SK-N-SH treated with all-trans-retinoic acid at 6 μM for 48 hours (cell line): ENCODE measurements around the gene SREBF2.

Source experiments
- ATAC-seq: fragments of 200-7000 bp; cut with Tn5 transposase; 3 replicates; pipeline ENCODE4 v1.9.1; 2020; ENCODE audit warnings: mild to moderate bottlenecking, moderate library complexity
- GLIS3 ChIP-seq: fragments of 250-450 bp; sonication (Bioruptor Pico); IDR thresholded peaks from 2 replicates; pipeline ENCODE4 v1.5.0; 2020; ENCODE audit warnings: mild to moderate bottlenecking, moderate library complexity
- RARB ChIP-seq: fragments of 250-450 bp; sonication (Bioruptor Pico); IDR thresholded peaks from 2 replicates; pipeline ENCODE4 v1.8.0; 2021; ENCODE audit warnings: mild to moderate bottlenecking, moderate library complexity
- TOX ChIP-seq: fragments of 250-450 bp; sonication (Bioruptor Pico); IDR thresholded peaks from 2 replicates; pipeline ENCODE4 v1.8.0; 2021; ENCODE audit warnings: mild to moderate bottlenecking, moderate library complexity, borderline replicate concordance
- ZFP3 ChIP-seq: fragments of 250-450 bp; sonication (Bioruptor Pico); IDR thresholded peaks from 2 replicates; pipeline ENCODE4 v1.5.0; 2020; ENCODE audit warnings: mild to moderate bottlenecking, moderate library complexity
- ZFP30 ChIP-seq: fragments of 450-650 bp; formaldehyde crosslinking; IDR thresholded peaks from 2 replicates; pipeline ENCODE4 v1.5.0; 2022; ENCODE audit warnings: mild to moderate bottlenecking, moderate library complexity
- ZNF8 ChIP-seq: fragments of 450-650 bp; formaldehyde crosslinking; IDR thresholded peaks from 2 replicates; pipeline ENCODE4 v1.5.0; 2020; ENCODE audit warnings: mild to moderate bottlenecking, moderate library complexity
- TF ChIP-seq, protein P1 (sequence below): fragments of 250-450 bp; sonication (Bioruptor Pico); IDR thresholded peaks from 2 replicates; pipeline ENCODE4 v1.5.0; 2020; ENCODE audit warnings: mild to moderate bottlenecking, moderate library complexity
- TF ChIP-seq, protein P2 (sequence below): fragments of 250-450 bp; sonication (Bioruptor Pico); IDR thresholded peaks from 2 replicates; pipeline ENCODE4 v1.5.1; 2021; ENCODE audit warnings: mild to moderate bottlenecking, moderate library complexity

The SREBF2 gene

DNA sequence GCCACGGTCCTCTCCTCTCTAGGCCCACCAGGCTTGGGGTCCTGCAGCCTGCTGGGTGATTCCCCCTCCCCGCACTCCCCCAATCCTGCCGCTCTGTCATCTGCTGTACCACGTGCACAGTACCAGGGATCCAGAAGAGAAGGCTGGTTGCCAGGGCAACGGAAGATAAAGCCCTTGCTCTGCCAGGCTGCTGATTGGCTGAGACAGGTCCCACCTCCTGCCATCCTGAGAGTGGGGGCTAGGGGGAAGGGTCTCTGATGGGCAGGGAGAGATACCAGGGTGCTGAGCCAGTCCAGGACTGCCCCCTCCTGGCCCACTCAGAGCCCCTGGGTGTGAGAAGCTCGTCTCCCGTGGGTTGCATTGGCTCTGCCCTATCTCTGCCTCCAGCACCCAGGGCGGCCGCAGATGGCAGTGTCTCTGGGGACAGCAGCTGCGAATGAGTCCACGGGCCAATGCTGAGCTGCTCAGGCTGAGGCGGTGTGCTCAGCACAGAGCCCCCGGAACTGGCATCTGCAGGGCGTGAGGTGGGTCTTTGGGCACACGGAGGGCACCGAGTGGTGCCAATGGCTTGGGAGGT lies 119.1 kb downstream of the SREBF2 start, which contains the start of gene SMIM45 (continued):
- TF ChIP-seq, protein P1, sequence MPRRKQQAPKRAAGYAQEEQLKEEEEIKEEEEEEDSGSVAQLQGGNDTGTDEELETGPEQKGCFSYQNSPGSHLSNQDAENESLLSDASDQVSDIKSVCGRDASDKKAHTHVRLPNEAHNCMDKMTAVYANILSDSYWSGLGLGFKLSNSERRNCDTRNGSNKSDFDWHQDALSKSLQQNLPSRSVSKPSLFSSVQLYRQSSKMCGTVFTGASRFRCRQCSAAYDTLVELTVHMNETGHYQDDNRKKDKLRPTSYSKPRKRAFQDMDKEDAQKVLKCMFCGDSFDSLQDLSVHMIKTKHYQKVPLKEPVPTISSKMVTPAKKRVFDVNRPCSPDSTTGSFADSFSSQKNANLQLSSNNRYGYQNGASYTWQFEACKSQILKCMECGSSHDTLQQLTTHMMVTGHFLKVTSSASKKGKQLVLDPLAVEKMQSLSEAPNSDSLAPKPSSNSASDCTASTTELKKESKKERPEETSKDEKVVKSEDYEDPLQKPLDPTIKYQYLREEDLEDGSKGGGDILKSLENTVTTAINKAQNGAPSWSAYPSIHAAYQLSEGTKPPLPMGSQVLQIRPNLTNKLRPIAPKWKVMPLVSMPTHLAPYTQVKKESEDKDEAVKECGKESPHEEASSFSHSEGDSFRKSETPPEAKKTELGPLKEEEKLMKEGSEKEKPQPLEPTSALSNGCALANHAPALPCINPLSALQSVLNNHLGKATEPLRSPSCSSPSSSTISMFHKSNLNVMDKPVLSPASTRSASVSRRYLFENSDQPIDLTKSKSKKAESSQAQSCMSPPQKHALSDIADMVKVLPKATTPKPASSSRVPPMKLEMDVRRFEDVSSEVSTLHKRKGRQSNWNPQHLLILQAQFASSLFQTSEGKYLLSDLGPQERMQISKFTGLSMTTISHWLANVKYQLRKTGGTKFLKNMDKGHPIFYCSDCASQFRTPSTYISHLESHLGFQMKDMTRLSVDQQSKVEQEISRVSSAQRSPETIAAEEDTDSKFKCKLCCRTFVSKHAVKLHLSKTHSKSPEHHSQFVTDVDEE (CRISPR knock-in tag) = no peak
- no peak for TF ChIP-seq ZFP30 (CRISPR knock-in tag)
- TF ChIP-seq ZFP3 = no peak
- TF ChIP-seq GLIS3 (CRISPR knock-in tag) = no peak

DNA sequence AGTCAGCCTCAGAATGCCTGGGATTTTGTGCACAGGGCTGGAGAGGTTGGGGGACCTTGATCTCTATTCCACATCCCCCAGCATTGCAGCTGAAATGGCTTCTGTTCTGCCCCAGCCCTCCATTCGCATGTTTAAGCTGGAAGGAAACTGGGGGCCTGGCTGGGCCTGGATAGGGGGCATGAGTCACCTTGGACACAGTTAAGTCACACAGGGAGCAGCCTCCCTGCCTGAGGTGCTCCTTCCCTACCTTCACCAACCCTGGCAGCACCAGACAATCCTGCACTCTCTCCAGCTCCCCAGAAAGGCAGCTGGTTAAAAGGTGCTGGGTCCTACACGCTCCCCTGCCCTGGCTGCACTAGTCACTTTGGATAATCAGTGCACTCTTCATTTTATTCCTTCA lies 119.8 kb downstream of the SREBF2 start:
- no peak for ATAC-seq
- TF ChIP-seq, protein P2, sequence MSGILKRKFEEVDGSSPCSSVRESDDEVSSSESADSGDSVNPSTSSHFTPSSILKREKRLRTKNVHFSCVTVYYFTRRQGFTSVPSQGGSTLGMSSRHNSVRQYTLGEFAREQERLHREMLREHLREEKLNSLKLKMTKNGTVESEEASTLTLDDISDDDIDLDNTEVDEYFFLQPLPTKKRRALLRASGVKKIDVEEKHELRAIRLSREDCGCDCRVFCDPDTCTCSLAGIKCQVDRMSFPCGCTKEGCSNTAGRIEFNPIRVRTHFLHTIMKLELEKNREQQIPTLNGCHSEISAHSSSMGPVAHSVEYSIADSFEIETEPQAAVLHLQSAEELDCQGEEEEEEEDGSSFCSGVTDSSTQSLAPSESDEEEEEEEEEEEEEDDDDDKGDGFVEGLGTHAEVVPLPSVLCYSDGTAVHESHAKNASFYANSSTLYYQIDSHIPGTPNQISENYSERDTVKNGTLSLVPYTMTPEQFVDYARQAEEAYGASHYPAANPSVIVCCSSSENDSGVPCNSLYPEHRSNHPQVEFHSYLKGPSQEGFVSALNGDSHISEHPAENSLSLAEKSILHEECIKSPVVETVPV (CRISPR knock-in tag) = no peak
- TF ChIP-seq ZNF8 (CRISPR knock-in tag) (no peak), GLIS3 (CRISPR knock-in tag) (no peak), TOX (CRISPR knock-in tag) (no peak), RARB (CRISPR knock-in tag) (no peak)
- TF ChIP-seq, all 23 proteins: peak for 0
